Lung microvascular endothelial cell (primary cell): ENCODE results near the gene RAP1A. TPM values are rescaled to one million over a fixed set of nuclear protein-coding genes. Genes with fewer than 3 reads are reported as not detected.

Experiments used
- DNase-seq, 2 donors: peaks; one replicate each; pipeline versions ENCODE4 v3.0.0 to v3.0.0-alpha.2; 2010; ENCODE audit warnings: low read depth in 2 of 2
- total RNA-seq: library from RNA; depleted of rRNA; stranded (reverse); fragments of >200 nt; gene quantifications from 2 replicates; pipeline ENCODE4 v1.2.1, GENCODE V29; 2014

The RAP1A gene
- total RNA-seq, 1 donor from 2014 or later, result 13.5 TPM

GRCh38 chr1:111755331-111756123 is 135.9 kb downstream of the RAP1A start, which contains the start of gene DDX20:
DDX20 (plus strand) TSS chr1:111755901; CDS start chr1:111755925, 24 bp downstream.
- DNase-seq, result peak; percentile 97 to 98

DNA sequence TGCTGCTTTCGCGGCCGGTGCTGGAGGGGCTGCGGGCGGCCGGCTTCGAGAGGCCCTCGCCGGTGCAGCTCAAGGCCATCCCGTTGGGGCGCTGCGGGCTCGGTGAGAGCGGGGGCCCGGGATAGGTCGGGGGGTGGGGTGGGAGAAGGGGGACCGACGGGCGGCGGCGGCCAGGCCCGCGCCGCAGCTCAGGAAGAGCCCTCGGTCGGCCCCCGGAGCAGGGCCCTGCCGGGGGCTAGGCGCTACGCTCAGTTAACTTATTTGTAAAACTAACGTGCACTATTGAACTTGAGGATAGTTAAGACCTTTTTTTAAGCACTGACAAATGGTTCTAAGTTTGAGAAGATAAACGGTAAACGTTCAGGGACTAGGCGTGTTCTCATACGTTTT is 136.5 kb downstream of the RAP1A start:
- no peak for DNase-seq

- no peak for DNase-seq
Measured at GRCh38 chr1:111758373-111758772, 138.8 kb downstream of the RAP1A start.

DNA sequence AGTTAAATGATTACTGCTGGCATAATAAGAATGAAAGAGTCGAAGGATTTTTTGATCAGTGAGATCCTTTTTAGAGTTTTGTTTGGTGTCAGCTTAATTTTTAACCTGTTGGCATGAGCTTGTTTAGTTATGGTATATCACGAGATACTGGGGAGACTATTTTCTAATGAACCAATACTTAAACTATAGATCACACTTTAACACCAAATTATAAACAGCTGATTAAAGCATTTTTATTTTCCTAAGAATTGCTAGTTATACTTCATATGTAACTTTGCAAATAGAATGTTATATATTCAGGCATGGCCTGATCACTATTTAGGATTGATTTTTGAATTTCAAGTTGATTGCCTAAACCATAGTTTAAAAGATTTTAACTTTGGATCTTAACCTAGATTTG is 142.1 kb downstream of the RAP1A start:
- no peak for DNase-seq

- DNase-seq, result no peak
Measured at GRCh38 chr1:111762332-111762731, 142.7 kb downstream of the RAP1A start.

Other genes starting within 250 kb of the RAP1A start
- gene OVGP1, start 192.1 kb upstream of the RAP1A start, total RNA-seq, result 0.65 and 1.2 TPM in 2 replicates
- 29.8 and 34.0 TPM in 2 replicates for gene WDR77, start 170.5 kb upstream of the RAP1A start, total RNA-seq
- 123 and 150 TPM in 2 replicates for gene ATP5PB, start 170.3 kb upstream of the RAP1A start, total RNA-seq
- under 0.01 TPM in 2 replicates for gene C1orf162, start 145.8 kb upstream of the RAP1A start, total RNA-seq
- not detected in 2 replicates for gene ADORA3, start 116.2 kb upstream of the RAP1A start, total RNA-seq
- gene TMIGD3, start 116.2 kb upstream of the RAP1A start, total RNA-seq, result not detected in 2 replicates
- gene INKA2, start 119.6 kb downstream of the RAP1A start, total RNA-seq, result 5.9 and 12.5 TPM in 2 replicates
- gene DDX20, start 136.1 kb downstream of the RAP1A start, total RNA-seq, result 11.3 and 13.7 TPM in 2 replicates